ENCODE measurements around the gene SMPD3.

DNA sequence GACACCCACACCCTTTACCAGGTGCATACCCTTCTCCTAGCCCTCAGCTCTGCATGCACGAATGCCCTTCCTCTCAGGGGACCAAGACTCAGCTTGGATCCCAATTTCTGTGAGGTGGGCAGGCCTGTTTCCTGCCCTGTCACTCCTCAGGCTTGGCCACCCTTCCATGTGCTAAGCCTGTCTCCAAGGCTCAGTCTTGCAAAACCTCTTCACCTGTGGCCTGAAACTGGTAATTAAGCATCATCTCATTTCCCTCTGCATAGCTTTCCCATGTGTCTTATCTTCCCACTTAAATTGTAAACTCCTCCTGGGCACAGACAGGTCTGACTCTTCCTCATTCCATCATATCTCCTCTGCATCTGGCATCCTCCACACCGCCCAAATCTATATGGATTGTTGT is 31.0 kb upstream of the SMPD3 start:
- TF ChIP-seq, protein P1, sequence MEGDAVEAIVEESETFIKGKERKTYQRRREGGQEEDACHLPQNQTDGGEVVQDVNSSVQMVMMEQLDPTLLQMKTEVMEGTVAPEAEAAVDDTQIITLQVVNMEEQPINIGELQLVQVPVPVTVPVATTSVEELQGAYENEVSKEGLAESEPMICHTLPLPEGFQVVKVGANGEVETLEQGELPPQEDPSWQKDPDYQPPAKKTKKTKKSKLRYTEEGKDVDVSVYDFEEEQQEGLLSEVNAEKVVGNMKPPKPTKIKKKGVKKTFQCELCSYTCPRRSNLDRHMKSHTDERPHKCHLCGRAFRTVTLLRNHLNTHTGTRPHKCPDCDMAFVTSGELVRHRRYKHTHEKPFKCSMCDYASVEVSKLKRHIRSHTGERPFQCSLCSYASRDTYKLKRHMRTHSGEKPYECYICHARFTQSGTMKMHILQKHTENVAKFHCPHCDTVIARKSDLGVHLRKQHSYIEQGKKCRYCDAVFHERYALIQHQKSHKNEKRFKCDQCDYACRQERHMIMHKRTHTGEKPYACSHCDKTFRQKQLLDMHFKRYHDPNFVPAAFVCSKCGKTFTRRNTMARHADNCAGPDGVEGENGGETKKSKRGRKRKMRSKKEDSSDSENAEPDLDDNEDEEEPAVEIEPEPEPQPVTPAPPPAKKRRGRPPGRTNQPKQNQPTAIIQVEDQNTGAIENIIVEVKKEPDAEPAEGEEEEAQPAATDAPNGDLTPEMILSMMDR (IDR thresholded peaks at IDR 0.05; ENCODE audit: insufficient read depth, low read length), result no peak
- TF ChIP-seq POLR2AphosphoS5 (IDR thresholded peaks at IDR 0.05; ENCODE audit: low read depth), result no peak

Data from HL-60 (cell line).